Measurements from ENCODE around the gene DMD. TPM values are rescaled to one million over a fixed set of nuclear protein-coding genes. Genes with fewer than 3 reads are reported as not detected.

Gene DMD
- total RNA-seq, 1 donor from 2014 or later: 22.2 TPM

- Histone ChIP-seq H3K4me1 (ENCODE audit: insufficient read depth, low read length) (no peaks in the 10 kb centered on the region), H3K36me3 (ENCODE audit: insufficient read depth, low read length) (no peaks in the 10 kb centered on the region), H3K9me3 (ENCODE audit: insufficient read depth, low read depth, low read length) (no peaks in the 10 kb centered on the region), H3K79me2 (ENCODE audit: insufficient read depth, low read length) (no peaks in the 10 kb centered on the region), H3K4me3 (ENCODE audit: insufficient read depth, low read depth, low read length) (no peak overlapping the region), H3K4me2 (ENCODE audit: low read length) (no peak overlapping the region), H4K20me1 (ENCODE audit: insufficient read depth, low read length) (no peaks in the 10 kb centered on the region), H2AFZ (ENCODE audit: low read depth, low read length) (no peak overlapping the region), H3K27me3 (ENCODE audit: insufficient read depth, low read length) (no peaks in the 10 kb centered on the region), H3K27ac (ENCODE audit: low read depth, low read length) (no peak overlapping the region), H3K9ac (ENCODE audit: low read length) (no peak overlapping the region)
- DNase-seq (ENCODE audit: low read depth): no peak
- no peak for TF ChIP-seq CTCF (IDR thresholded peaks at IDR 0.05; ENCODE audit: insufficient read depth, low read depth, low read length)
- TF ChIP-seq EZH2 (IDR thresholded peaks at IDR 0.05; ENCODE audit: insufficient read depth, low read length): no peak
- H3K36me3 Mint-ChIP-seq (ENCODE audit: low read depth, unreplicated experiment): no peaks in the 10 kb centered on the region
- H3K4me3 Mint-ChIP-seq (ENCODE audit: unreplicated experiment): no peak overlapping the region
- peak; percentile 88 for FAIRE-seq
- H3K27ac Mint-ChIP-seq (ENCODE audit: unreplicated experiment): no peak overlapping the region
- no peaks in the 10 kb centered on the region for H3K27me3 Mint-ChIP-seq (ENCODE audit: low read depth, unreplicated experiment)
- peaks cover 3% of the 10 kb centered on the region for H3K4me1 Mint-ChIP-seq (ENCODE audit: low read depth, unreplicated experiment)
- no peaks in the 10 kb centered on the region for H3K9me3 Mint-ChIP-seq (ENCODE audit: unreplicated experiment)
Observed at GRCh38 chrX:33195698-33196097, 15.7 kb downstream of the DMD start.

- Histone ChIP-seq H3K4me3 (ENCODE audit: insufficient read depth, low read depth, low read length) (no peak overlapping the region), H3K9me3 (ENCODE audit: insufficient read depth, low read depth, low read length) (no peaks in the 10 kb centered on the region), H3K79me2 (ENCODE audit: insufficient read depth, low read length) (no peaks in the 10 kb centered on the region), H4K20me1 (ENCODE audit: insufficient read depth, low read length) (no peaks in the 10 kb centered on the region), H3K9ac (ENCODE audit: low read length) (no peak overlapping the region), H3K36me3 (ENCODE audit: insufficient read depth, low read length) (no peaks in the 10 kb centered on the region), H3K27me3 (ENCODE audit: insufficient read depth, low read length) (no peaks in the 10 kb centered on the region), H3K4me1 (ENCODE audit: insufficient read depth, low read length) (no peaks in the 10 kb centered on the region), H3K27ac (ENCODE audit: low read depth, low read length) (no peak overlapping the region), H2AFZ (ENCODE audit: low read depth, low read length) (no peak overlapping the region), H3K4me2 (ENCODE audit: low read length) (no peak overlapping the region)
- Mint-ChIP-seq H3K4me3 (ENCODE audit: unreplicated experiment) (no peak overlapping the region), H3K27ac (ENCODE audit: unreplicated experiment) (no peak overlapping the region), H3K27me3 (ENCODE audit: low read depth, unreplicated experiment) (no peaks in the 10 kb centered on the region), H3K9me3 (ENCODE audit: unreplicated experiment) (no peaks in the 10 kb centered on the region), H3K4me1 (ENCODE audit: low read depth, unreplicated experiment) (peaks cover 3% of the 10 kb centered on the region), H3K36me3 (ENCODE audit: low read depth, unreplicated experiment) (no peaks in the 10 kb centered on the region)
- TF ChIP-seq EZH2 (IDR thresholded peaks at IDR 0.05; ENCODE audit: insufficient read depth, low read length): no peak
- peak; percentile 82 for FAIRE-seq
- DNase-seq (ENCODE audit: low read depth): peak; percentile 2
Observed at GRCh38 chrX:33194876-33195433, 16.4 kb downstream of the DMD start.

- H4K20me1 ChIP-seq (ENCODE audit: insufficient read depth, low read length): no peaks in the 10 kb centered on the region
- Mint-ChIP-seq H3K27me3 (ENCODE audit: low read depth, unreplicated experiment) (no peaks in the 10 kb centered on the region), H3K4me3 (ENCODE audit: unreplicated experiment) (no peak overlapping the region), H3K36me3 (ENCODE audit: low read depth, unreplicated experiment) (no peaks in the 10 kb centered on the region), H3K9me3 (ENCODE audit: unreplicated experiment) (no peaks in the 10 kb centered on the region), H3K27ac (ENCODE audit: unreplicated experiment) (no peak overlapping the region), H3K4me1 (ENCODE audit: low read depth, unreplicated experiment) (peaks cover 1% of the 10 kb centered on the region)
- FAIRE-seq: no peak
- no peak overlapping the region for H2AFZ ChIP-seq (ENCODE audit: low read depth, low read length)
- no peaks in the 10 kb centered on the region for H3K9me3 ChIP-seq (ENCODE audit: insufficient read depth, low read depth, low read length)
- no peak overlapping the region for H3K4me3 ChIP-seq (ENCODE audit: insufficient read depth, low read depth, low read length)
- no peaks in the 10 kb centered on the region for H3K4me1 ChIP-seq (ENCODE audit: insufficient read depth, low read length)
- H3K27ac ChIP-seq (ENCODE audit: low read depth, low read length): no peak overlapping the region
- H3K27me3 ChIP-seq (ENCODE audit: insufficient read depth, low read length): no peaks in the 10 kb centered on the region
- no peaks in the 10 kb centered on the region for H3K79me2 ChIP-seq (ENCODE audit: insufficient read depth, low read length)
- TF ChIP-seq EZH2 (IDR thresholded peaks at IDR 0.05; ENCODE audit: insufficient read depth, low read length) (no peak), CTCF (IDR thresholded peaks at IDR 0.05; ENCODE audit: insufficient read depth, low read depth, low read length) (no peak)
- H3K9ac ChIP-seq (ENCODE audit: low read length): no peak overlapping the region
- no peaks in the 10 kb centered on the region for H3K36me3 ChIP-seq (ENCODE audit: insufficient read depth, low read length)
- DNase-seq (ENCODE audit: low read depth): no peak
- H3K4me2 ChIP-seq (ENCODE audit: low read length): no peak overlapping the region
Observed at GRCh38 chrX:33194289-33194688, 17.1 kb downstream of the DMD start.

Measured in astrocyte (in vitro differentiated cells and primary cell).